Measurements from ENCODE around the gene DAPK3.

DAPK3 gene

DNA sequence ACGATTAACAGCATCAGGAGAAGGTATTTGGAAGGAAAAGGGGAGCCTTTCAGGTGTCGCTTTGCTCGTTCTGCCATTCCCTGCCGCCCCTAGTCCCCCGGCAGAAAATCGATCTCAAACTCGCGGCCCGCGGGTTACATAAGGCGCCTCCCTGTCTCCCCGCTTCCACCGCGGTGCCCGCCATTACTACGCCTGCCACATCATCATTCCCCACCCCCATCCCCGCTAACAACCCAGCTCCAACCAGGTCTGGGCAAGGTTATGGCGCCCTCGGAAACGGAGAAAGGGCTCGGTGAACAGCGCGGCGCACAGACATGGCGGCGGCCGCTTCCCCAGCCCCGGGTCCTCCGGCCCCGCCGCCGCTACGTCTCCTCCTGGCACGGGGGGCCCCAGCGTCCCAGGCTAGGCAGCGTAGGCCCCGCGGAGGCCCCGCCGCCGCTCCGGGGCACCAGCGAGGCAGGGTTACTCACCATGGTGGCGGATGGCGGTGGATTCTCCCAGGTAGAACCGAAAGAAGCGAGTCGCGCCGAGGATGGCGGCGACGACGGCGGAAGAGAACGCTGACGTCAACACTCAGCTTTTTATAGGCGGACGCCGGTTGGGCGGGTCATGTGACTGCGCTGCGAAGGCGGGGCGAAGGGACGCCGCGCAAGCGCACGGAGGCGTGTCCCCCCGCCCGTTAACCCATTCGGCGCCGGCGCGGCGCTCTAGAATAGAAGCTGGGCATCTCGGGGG lies 14.2 kb upstream of the DAPK3 start, which contains the start of gene EEF2:
Gene EEF2, minus strand, starts transcription at position 556 of the 735 bp plus-strand sequence. Its CDS starts 83 bp downstream, at position 473.
- Mint-ChIP-seq H3K36me3 (ENCODE audit: low read depth) (peaks cover 51% of the 10 kb centered on the region), H3K9me3 (no peaks in the 10 kb centered on the region), H3K27me3 (peaks cover 1% of the 10 kb centered on the region), H3K27ac (peak within 1 kb of the TSS; percentile 98), H3K4me1 (peaks cover 66% of the 10 kb centered on the region), H3K4me3 (peak within 1 kb of the TSS; percentile 98)
- ATAC-seq (peak; percentile 22), DNase-seq (peak; percentile 92)

DNA sequence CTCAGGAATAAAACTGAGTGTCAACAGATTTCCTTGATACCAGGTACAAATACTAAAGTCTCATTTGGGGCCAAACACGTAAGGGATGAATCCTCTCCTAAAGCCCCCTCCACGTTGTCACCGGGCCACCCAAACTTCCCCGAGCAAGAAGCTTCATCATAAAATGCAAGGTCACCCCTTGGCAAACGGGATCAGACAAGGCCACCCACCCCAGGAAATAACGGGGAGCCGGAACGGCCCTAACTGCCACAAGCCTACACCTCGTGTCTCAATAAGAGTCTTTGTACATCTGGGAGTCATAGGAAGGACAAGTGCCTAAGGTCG lies 13.6 kb upstream of the DAPK3 start:
- no peak for DNase-seq
- ATAC-seq, result no peak
- Mint-ChIP-seq H3K4me1 (peaks cover 69% of the 10 kb centered on the region), H3K4me3 (peak overlapping the region; percentile 98), H3K27me3 (peaks cover 1% of the 10 kb centered on the region), H3K27ac (peak overlapping the region; percentile 98), H3K36me3 (ENCODE audit: low read depth) (peaks cover 55% of the 10 kb centered on the region), H3K9me3 (no peaks in the 10 kb centered on the region)

DNA sequence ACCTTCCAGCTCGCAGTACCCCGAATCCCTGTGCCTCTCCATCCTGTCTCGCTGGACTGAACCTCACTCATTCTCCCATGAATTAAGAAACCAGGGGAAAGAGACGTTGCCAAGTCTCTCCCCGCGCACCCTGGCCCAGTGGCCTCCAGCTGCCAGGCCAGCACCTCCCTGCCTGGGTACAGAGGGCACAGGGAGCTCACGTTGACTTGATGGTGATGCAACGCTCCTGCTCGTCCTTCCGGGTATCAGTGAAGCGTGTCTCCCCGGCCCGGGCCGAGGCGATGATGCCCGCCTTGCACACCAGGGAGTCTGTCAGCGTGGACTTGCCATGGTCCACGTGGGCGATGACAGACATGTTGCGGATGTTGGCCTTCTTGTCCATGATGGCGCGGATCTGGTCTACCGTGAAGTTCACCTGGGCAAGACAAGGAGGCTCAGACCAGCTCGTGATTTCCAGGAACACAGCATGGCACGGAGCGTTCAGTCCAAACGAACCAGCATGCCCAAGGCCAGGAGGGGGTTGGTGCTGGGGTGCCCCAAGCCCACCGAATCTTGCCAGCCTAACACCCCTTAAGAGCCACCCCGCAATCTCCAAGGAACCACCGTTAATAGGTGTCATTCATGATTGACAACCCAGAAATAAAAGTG lies 13.2 kb upstream of the DAPK3 start:
- H3K36me3 Mint-ChIP-seq (ENCODE audit: low read depth), result peaks cover 60% of the 10 kb centered on the region
- no peak for DNase-seq

DNA sequence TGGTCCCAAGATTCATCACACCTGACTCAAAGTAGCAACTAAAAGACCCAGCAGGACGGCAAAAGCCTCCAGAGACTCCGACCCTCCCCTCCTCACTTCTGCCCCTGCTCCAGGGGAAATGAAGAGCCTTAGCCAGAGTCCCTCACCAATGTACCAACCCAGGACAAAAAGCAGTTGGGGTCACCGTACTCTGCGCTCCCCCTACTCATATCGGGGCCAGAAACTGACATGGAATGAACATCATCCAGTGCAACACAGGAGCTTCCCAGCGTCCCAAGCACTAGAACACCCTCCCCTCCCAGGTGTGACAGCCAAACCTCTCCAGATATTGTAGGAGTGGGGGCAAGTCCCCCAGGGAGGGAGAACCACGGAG lies 12.6 kb upstream of the DAPK3 start:
- peaks cover 63% of the 10 kb centered on the region for H3K36me3 Mint-ChIP-seq (ENCODE audit: low read depth)

More for the DNA sequence above, 13.2 kb upstream of the DAPK3 start:
- Mint-ChIP-seq H3K9me3 (no peaks in the 10 kb centered on the region), H3K27me3 (peaks cover 1% of the 10 kb centered on the region), H3K4me1 (peaks cover 70% of the 10 kb centered on the region), H3K4me3 (peak overlapping the region; percentile 98), H3K27ac (peak overlapping the region; percentile 98)
- no peak for ATAC-seq

DNA sequence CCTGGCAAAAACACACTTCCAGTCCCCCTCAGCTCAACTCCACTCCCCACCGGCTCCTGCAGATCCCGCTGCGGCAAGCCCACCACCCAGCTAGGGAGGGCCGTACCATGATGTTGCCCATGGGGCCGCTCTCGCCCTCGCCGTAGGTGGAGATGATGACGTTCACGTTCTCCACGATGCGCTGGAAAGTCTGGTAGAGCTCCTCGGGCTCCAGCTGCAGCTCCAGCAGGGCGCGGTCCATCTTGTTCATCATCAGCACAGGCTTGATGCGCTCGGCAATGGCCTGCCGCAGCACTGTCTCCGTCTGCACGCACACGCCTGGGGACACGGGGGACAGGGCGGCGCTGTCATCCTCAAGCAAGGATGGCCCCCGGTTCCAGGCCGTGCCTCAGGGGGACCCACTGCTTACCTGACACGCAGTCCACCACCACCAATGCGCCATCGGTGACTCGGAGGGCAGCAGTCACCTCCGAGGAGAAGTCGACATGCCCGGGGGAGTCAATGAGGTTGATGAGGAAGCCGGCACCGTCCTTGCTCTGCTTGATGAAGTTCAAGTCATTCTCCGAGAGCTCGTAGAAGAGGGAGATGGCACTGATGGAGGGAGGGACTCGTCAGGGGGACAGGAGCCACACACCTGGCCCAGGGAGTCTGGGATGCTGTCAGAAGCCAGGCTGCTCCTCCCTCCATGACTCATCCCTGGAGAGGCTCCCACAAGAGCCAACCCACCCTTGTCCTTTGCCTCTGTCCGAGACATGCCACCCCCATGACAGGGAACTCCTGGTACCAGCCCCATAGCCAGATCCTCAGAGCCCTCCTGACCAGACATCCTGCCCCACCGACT lies 12.0 kb upstream of the DAPK3 start:
- Mint-ChIP-seq H3K9me3 (no peaks in the 10 kb centered on the region), H3K27ac (peak overlapping the region; percentile 98), H3K4me1 (peaks cover 72% of the 10 kb centered on the region), H3K27me3 (peaks cover 1% of the 10 kb centered on the region), H3K36me3 (ENCODE audit: low read depth) (peaks cover 67% of the 10 kb centered on the region), H3K4me3 (peak overlapping the region; percentile 98)
- DNase-seq (no peak), ATAC-seq (peak; percentile 11)

More for the DNA sequence above, 12.6 kb upstream of the DAPK3 start:
- no peak for ATAC-seq
- no peak for DNase-seq
- peaks cover 1% of the 10 kb centered on the region for H3K27me3 Mint-ChIP-seq
- no peaks in the 10 kb centered on the region for H3K9me3 Mint-ChIP-seq
- H3K4me3 Mint-ChIP-seq, result peak overlapping the region; percentile 98
- H3K27ac Mint-ChIP-seq, result peak overlapping the region; percentile 98
- H3K4me1 Mint-ChIP-seq, result peaks cover 72% of the 10 kb centered on the region

DNA sequence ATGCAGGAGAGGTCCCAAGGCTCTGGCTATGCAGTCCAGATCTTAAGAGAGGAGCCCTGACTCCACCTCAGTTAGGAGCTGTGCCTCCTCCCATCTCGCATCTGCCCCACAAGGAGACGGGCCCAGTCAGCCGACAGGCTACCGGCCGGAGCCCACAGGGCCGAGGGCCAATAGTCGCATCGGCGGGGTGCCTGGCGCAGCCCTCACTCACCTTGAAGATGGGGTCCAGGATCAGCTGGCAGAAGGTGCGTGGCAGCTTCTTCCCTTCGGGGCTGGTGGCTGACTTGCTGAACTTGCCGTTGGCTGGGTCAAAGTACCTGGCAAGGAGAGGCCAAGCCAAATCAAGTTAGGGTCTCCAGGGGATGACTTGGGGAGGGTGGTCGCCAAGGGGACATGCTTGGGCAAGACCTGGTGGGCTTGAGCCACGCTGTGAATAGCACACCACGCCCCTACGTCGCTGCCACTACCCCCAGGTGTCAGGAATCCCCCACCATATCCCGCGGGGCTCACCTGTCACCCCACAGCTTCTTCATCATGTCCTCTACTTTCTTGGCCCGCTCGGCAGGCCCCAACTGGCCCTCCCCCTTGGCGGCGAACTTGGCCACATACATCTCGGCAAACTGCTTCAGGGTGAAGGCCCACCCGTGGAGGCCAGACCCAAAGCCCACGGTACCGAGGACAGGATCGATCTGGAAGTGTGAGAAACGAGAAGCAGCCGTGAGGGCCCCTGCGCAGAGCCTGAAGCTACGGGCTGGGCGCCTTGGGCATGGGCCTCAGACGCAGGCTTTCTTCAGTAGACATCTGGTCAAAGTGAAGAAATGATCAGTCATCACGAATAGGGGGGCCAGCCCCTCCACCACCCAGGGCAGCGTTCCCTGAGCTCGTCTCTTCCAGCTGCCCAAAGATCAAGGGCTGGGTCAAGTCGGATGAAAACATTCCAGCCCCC lies 11.1 kb upstream of the DAPK3 start:
- ATAC-seq (no peak), DNase-seq (no peak)
- Mint-ChIP-seq H3K4me3 (peak overlapping the region; percentile 98), H3K36me3 (ENCODE audit: low read depth) (peaks cover 76% of the 10 kb centered on the region), H3K27me3 (peaks cover 1% of the 10 kb centered on the region), H3K27ac (peak overlapping the region; percentile 98), H3K9me3 (no peaks in the 10 kb centered on the region), H3K4me1 (peaks cover 65% of the 10 kb centered on the region)

DNA sequence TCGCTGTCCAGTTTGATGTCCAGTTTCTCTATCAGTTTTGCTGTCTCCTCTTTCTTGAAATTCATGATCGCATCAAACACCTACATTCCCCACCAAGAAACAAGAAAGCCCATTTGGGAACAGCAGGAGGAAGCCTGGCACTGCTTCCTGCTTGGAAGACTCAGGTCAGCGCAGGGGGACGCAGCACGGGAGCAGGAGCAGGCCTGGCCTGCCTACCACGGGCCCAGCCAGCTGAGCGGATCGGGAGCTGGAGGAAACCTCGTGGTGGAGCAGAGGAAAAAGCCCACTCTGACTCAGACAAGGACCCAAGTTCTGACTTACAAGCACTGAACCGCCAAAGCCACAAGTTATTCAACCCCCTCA lies 10.5 kb upstream of the DAPK3 start:
- Mint-ChIP-seq H3K9me3 (no peaks in the 10 kb centered on the region), H3K27ac (peak overlapping the region; percentile 98), H3K4me1 (peaks cover 61% of the 10 kb centered on the region), H3K36me3 (ENCODE audit: low read depth) (peaks cover 82% of the 10 kb centered on the region), H3K27me3 (peaks cover 1% of the 10 kb centered on the region), H3K4me3 (peak overlapping the region; percentile 98)
- DNase-seq (no peak), ATAC-seq (no peak)

DNA sequence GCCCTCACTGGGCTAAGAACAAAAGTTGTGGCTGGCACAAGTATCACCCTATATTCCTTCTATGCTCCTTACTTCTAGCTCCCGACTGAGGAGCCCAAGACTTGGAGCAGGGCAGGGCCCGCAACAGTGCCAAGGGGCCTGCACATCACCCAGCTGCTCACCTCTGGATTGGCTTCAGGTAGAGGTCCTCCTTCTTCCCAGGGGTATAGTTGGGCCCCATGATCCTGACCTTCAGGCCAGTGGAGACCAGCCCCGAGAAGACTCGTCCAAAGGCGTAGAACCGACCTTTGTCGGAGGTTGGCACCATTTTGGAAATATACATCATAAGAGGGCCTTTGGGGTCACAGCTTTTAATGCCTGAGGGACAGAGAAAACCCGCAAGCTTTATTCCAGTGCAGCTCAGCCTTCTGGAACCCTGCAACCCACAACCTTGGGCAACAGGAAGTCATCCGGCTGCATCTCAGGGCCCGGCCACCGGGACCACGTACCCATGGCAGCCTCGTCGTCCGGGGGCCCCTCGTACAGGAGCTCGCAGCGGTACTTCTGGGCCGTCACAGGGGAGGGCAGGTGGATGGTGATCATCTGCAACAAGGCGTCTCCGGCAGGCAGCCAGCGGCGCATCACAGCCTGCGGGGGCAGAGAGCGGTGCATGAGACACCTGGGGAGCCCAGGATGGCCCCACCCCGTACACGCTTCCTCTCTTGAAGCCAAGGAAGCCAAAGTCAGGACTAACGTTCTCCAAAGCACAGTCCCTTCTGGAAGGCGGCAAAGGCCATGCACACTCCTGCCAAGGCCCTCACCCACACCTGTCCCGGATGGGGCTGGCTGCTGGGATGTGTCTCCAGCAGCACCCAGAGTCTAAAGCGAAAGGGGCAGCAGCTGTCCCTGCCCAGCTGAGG lies 9.7 kb upstream of the DAPK3 start:
- Mint-ChIP-seq H3K27ac (peak overlapping the region; percentile 98), H3K27me3 (peaks cover 1% of the 10 kb centered on the region), H3K4me3 (peak overlapping the region; percentile 98), H3K9me3 (no peaks in the 10 kb centered on the region), H3K4me1 (peaks cover 59% of the 10 kb centered on the region), H3K36me3 (ENCODE audit: low read depth) (peaks cover 89% of the 10 kb centered on the region)
- no peak for ATAC-seq
- no peak for DNase-seq

DNA sequence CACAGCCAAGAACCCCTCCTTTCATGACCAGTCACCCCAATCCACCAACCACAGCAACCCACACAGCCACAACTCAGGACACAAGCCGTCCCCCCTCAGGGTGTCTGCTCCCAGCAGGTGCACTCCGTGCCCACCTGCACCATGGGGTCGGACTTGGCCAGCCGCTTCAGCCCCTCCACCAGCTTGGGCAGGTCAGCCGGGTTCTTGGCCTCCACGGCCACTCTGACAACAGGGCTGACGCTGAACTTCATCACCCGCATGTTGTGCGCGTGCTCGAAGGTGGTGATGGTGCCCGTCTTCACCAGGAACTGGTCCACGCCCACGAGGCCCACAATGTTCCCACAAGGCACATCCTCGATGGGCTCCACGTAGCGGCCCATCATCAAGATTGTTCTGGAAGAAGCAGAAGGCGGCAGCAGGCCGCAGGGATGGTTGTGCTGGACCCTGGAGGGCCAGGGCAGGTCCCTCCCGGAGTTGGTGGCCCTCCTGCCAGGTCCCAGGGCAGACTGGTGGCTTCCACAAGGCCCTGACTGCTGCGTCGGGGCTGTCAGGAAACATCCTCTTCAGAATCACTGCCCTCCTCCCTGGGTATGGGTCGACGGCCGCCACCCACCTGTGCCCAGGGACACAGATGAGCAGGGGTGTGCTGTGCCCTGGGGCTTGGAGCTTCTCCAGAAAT lies 8.9 kb upstream of the DAPK3 start:
- H3K27me3 Mint-ChIP-seq, result no peaks in the 10 kb centered on the region
- H3K9me3 Mint-ChIP-seq, result no peaks in the 10 kb centered on the region
- DNase-seq (no peak), ATAC-seq (no peak)
- peaks cover 56% of the 10 kb centered on the region for H3K4me1 Mint-ChIP-seq
- peak overlapping the region; percentile 73 for H3K27ac Mint-ChIP-seq
- H3K36me3 Mint-ChIP-seq (ENCODE audit: low read depth), result peaks cover 90% of the 10 kb centered on the region
- H3K4me3 Mint-ChIP-seq, result peak overlapping the region; percentile 45

DNA sequence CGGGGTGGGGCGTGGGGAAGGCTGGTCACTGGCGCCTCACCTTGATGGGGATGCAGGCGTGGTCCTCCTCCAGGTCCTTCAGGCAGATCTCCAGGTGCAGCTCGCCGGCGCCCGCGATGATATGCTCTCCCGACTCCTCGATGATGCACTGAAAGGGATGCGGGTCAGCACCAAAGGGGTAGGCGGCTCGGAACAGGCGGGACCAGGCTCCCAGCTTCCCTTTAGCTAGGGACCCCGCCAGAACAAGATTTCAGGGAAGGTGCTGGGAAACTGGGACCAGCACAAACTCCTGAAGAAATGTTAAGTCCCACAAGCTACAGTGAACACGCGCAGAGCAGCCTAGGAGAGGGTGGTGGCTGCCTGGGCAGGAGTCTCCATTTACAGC lies 8.4 kb upstream of the DAPK3 start:
- DNase-seq (no peak), ATAC-seq (no peak)
- Mint-ChIP-seq H3K36me3 (ENCODE audit: low read depth) (peaks cover 84% of the 10 kb centered on the region), H3K27me3 (no peaks in the 10 kb centered on the region), H3K27ac (peak overlapping the region; percentile 73), H3K4me3 (peak overlapping the region; percentile 45), H3K9me3 (no peaks in the 10 kb centered on the region), H3K4me1 (peaks cover 51% of the 10 kb centered on the region)

DNA sequence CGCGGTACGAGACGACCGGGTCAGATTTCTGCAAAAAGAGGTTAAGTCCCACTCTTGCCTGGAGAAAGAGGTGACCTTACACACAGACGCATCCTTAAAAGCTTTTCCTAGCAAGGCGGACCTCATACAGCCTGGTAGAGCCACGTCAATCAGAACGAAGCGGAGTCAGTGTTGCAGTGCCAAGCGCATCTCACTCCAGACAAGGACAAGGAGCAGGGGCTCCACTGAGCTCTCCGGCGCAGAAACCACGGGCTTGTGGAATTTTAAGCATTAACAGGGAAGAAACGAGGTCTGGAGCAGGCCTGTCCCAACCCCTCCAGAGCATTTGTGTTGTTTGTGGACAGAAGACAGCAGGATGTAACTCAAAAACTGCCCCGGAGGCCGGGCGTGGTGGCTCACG lies 7.2 kb upstream of the DAPK3 start:
- peak overlapping the region; percentile 29 for H3K27ac Mint-ChIP-seq
- H3K4me1 Mint-ChIP-seq, result peaks cover 40% of the 10 kb centered on the region
- H3K27me3 Mint-ChIP-seq, result no peaks in the 10 kb centered on the region
- H3K9me3 Mint-ChIP-seq, result no peaks in the 10 kb centered on the region
- H3K36me3 Mint-ChIP-seq (ENCODE audit: low read depth), result peaks cover 73% of the 10 kb centered on the region
- peak overlapping the region; percentile 16 for H3K4me3 Mint-ChIP-seq
- DNase-seq (no peak), ATAC-seq (no peak)

DNA sequence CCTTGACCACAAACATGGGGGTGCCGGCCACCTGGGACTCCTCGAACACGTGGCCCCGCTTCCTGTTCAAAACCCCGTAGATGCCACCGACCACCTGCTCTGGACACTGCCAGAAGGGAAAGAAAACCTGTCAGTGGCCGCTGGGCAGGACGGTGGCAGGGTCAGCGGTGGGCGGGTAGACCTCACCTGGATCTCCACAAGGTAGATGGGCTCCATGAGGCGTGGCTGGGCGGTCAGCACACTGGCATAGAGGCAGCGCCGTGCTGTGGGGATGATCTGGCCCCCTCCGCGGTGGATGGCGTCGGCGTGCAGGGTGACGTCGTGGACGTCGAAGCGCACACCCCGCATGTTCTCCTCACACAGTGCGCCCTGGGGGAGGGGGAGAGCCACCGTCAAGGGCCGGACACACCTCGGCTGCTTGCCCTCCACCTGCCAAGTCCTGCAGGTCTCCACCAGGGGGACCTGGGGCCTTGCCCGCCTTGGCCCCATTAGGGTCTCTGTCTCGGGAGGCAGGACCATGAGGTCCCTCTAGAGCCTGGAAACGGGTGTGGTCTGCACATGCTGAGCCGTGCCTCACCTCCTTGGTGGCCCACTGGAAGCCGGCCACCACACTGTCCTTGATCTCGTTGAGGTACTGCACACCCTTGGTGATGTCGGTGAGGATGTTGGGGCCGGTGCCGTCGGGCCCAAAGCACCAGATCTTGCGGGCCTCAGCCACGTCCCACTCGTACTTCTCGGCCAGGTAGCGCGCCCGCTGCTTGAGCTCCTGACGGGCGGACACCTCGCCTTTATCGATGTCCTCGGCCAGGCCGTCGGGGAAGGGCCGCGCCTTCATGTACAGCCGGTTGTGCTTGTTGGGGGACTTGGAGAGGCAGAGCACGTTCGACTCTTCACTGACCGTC lies 6.6 kb upstream of the DAPK3 start:
- H3K27ac Mint-ChIP-seq, result no peak overlapping the region
- H3K4me3 Mint-ChIP-seq, result peak overlapping the region; percentile 16
- no peaks in the 10 kb centered on the region for H3K27me3 Mint-ChIP-seq
- ATAC-seq (peak; percentile 1), DNase-seq (no peak)
- peaks cover 67% of the 10 kb centered on the region for H3K36me3 Mint-ChIP-seq (ENCODE audit: low read depth)
- H3K4me1 Mint-ChIP-seq, result peaks cover 33% of the 10 kb centered on the region
- H3K9me3 Mint-ChIP-seq, result no peaks in the 10 kb centered on the region

All from activated naive CD8-positive, alpha-beta T cell treated with anti-CD3 and anti-CD28 coated beads, Interleukin-2, amount 50 U/mL, for 24 hours (primary cell).